ENCODE results near the gene OR6V1. TPM values are rescaled to one million over a fixed set of nuclear protein-coding genes. Genes with fewer than 3 reads are reported as not detected.

OR6V1 gene
- total RNA-seq, 6 experiments from 2014 or later: not detected

DNA sequence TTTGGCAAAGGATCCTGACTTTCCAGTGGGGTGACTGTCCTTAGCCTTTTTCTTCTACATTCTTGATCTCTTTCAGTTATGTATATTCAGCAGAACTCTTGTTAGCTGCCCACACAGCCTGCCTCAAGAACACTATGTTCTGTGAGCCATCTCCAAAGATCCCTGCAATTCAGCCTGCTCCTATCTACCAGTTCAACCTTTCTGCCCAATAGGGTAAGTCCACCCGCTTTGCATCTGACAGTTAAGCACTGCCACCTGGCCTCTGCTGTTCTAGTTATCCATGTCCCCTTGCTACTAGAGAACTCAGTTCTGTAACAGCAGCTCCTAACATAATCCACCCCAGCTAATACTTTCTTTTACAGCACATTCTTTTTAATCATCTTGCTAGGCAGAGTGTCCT is 38.7 kb upstream of the OR6V1 start:
- H3K4me1 ChIP-seq: no peaks in the 10 kb centered on the region
- no peak for TF ChIP-seq POLR2A (IDR thresholded peaks at IDR 0.05)
- TF ChIP-seq, protein P1, sequence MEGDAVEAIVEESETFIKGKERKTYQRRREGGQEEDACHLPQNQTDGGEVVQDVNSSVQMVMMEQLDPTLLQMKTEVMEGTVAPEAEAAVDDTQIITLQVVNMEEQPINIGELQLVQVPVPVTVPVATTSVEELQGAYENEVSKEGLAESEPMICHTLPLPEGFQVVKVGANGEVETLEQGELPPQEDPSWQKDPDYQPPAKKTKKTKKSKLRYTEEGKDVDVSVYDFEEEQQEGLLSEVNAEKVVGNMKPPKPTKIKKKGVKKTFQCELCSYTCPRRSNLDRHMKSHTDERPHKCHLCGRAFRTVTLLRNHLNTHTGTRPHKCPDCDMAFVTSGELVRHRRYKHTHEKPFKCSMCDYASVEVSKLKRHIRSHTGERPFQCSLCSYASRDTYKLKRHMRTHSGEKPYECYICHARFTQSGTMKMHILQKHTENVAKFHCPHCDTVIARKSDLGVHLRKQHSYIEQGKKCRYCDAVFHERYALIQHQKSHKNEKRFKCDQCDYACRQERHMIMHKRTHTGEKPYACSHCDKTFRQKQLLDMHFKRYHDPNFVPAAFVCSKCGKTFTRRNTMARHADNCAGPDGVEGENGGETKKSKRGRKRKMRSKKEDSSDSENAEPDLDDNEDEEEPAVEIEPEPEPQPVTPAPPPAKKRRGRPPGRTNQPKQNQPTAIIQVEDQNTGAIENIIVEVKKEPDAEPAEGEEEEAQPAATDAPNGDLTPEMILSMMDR (IDR thresholded peaks at IDR 0.05): no peak
- DNase-seq (no peak), ATAC-seq (no peak)
- H3K27me3 ChIP-seq: no peaks in the 10 kb centered on the region
- H3K9me3 ChIP-seq: no peaks in the 10 kb centered on the region
- H3K36me3 ChIP-seq: no peaks in the 10 kb centered on the region
- WGBS (ENCODE audit: insufficient coverage, low coverage, low lambda C conversion rate, missing lambda C conversion rate): 100% methylated on average over 1 of the region's 1 CpG
- H3K4me3 ChIP-seq: no peak overlapping the region
- no peak overlapping the region for H3K27ac ChIP-seq
- intact Hi-C loops (cut with DNase I): loop anchor here (5.0 kb wide), 1 partner anchor 199 kb away; no protein-coding TSS in a partner anchor

DNA sequence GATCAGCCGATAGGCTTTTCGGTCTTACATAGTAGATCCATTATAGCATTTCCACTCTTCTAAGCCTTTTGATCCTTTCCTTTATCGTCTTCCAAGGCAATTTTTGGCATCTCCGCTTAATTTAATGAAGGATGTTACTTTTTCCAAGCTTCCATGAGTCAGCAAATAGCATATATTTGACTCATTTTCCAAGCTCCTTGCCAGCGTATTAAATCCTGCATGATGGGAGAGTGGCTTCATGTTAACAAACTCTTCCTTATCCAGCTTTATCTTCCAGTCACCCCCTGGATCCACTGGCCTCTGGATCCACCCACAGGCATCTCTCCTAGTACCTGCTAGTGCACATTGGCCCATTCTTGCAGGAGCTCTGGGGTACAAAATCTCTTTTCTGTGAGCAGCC is 38.2 kb upstream of the OR6V1 start:
- H3K4me3 ChIP-seq: no peak overlapping the region
- TF ChIP-seq, protein P1 (IDR thresholded peaks at IDR 0.05): no peak
- no peak for TF ChIP-seq POLR2A (IDR thresholded peaks at IDR 0.05)
- no peaks in the 10 kb centered on the region for H3K9me3 ChIP-seq
- H3K27me3 ChIP-seq: no peaks in the 10 kb centered on the region
- H3K36me3 ChIP-seq: no peaks in the 10 kb centered on the region
- no peaks in the 10 kb centered on the region for H3K4me1 ChIP-seq
- WGBS (ENCODE audit: insufficient coverage, low coverage, low lambda C conversion rate, missing lambda C conversion rate): 65% methylated on average over 5 of the region's 5 CpGs
- H3K27ac ChIP-seq: no peak overlapping the region
- no peak for DNase-seq
- no peak for ATAC-seq
- intact Hi-C loops (cut with DNase I): loop anchor here (5.0 kb wide), 1 partner anchor 198 kb away; no protein-coding TSS in a partner anchor

DNA sequence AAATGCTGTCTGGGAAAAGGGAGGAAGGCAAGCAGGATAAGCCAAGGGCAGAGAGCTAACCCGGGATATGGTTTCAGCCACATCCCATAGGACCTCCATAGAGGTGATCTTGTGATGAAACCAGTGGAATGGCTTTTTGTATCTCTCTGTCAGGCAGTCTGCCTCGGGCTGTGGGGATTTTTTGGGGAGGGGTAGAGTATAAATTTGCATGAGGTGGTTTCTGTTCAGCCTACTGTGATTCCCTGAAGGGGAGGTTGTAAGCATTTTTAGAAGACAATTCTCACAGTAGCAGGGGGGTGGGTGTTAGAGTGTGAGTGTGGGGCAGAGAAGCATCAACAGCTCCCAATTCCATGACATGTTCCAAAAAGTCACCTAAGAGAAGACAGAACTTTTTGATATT is 37.1 kb upstream of the OR6V1 start:
- H3K27me3 ChIP-seq: no peaks in the 10 kb centered on the region
- no peaks in the 10 kb centered on the region for H3K9me3 ChIP-seq
- no peaks in the 10 kb centered on the region for H3K36me3 ChIP-seq
- no peak for DNase-seq
- intact Hi-C loops (cut with DNase I): no loop called here
- no peaks in the 10 kb centered on the region for H3K4me1 ChIP-seq
- H3K4me3 ChIP-seq: no peak overlapping the region
- no peak for ATAC-seq
- WGBS (ENCODE audit: insufficient coverage, low coverage, low lambda C conversion rate, missing lambda C conversion rate): 25% methylated on average over 2 of the region's 2 CpGs
- TF ChIP-seq POLR2A (IDR thresholded peaks at IDR 0.05): no peak
- TF ChIP-seq, protein P1 (IDR thresholded peaks at IDR 0.05): no peak
- H3K27ac ChIP-seq: no peak overlapping the region

DNA sequence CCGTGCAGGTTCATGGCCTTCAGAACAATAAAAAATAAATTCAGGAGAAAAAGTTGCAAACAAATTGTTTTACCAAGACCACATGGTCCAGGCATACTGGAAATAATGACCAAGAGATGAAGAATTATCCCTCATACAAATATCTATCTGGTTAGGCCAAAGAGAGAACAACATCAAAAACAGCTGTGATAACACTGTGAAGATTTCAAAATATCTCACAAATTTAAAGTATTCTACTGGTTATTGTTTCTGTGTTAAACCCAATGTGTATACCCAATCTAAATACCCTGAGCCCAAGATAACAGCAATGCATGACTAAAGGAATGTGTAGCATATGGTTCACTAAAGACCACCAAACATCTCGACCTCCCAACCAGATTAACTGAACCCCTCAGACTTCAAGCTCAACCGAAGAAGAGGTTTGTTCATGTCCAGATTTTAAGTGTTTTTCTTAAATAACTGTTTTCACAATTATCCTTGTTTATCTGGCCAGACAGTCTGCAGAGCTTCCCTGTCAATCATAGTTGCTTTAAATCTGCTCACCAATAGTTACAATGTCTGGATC is 36.1 kb upstream of the OR6V1 start:
- 76% methylated on average over 3 of the region's 3 CpGs for WGBS (ENCODE audit: insufficient coverage, low coverage, low lambda C conversion rate, missing lambda C conversion rate)
- H3K9me3 ChIP-seq: no peaks in the 10 kb centered on the region
- DNase-seq: no peak
- no peaks in the 10 kb centered on the region for H3K4me1 ChIP-seq
- no peak for ATAC-seq
- H3K4me3 ChIP-seq: no peak overlapping the region
- H3K27me3 ChIP-seq: no peaks in the 10 kb centered on the region
- H3K27ac ChIP-seq: no peak overlapping the region
- intact Hi-C loops (cut with DNase I): no loop called here
- no peak for TF ChIP-seq POLR2A (IDR thresholded peaks at IDR 0.05)
- TF ChIP-seq, protein P1 (IDR thresholded peaks at IDR 0.05): no peak
- H3K36me3 ChIP-seq: no peaks in the 10 kb centered on the region

DNA sequence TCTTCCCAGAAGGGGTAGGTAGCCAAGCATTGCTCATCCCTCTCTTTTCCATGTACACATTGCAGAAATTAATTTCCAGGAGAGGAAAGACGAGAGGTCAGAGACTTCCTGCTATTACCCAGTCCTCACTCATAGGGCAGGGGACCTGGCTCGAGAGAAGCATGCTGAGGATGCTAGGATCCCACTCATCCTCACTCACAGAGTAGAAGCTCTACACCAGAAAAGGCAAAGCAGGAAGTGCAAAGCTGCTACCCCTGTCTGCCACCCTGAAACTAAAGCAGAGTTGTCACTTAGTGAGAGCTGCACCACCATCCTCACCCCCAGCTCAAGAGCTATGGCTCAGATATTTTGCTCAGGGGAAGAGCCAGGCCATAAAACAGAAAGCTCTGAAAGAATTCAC is 35.1 kb upstream of the OR6V1 start:
- no peak overlapping the region for H3K4me3 ChIP-seq
- H3K36me3 ChIP-seq: no peaks in the 10 kb centered on the region
- 33% methylated on average over 1 of the region's 2 CpGs for WGBS (ENCODE audit: insufficient coverage, low coverage, low lambda C conversion rate, missing lambda C conversion rate)
- ATAC-seq: no peak
- H3K27me3 ChIP-seq: no peaks in the 10 kb centered on the region
- H3K27ac ChIP-seq: no peak overlapping the region
- H3K4me1 ChIP-seq: no peaks in the 10 kb centered on the region
- no peaks in the 10 kb centered on the region for H3K9me3 ChIP-seq
- no peak for TF ChIP-seq POLR2A (IDR thresholded peaks at IDR 0.05)
- TF ChIP-seq, protein P1 (IDR thresholded peaks at IDR 0.05): no peak
- DNase-seq: no peak
- intact Hi-C loops (cut with DNase I): no loop called here

All from right lobe of liver (tissue), 6 donors.